ENCODE data around the gene TTLL8.

TTLL8 gene

DNA sequence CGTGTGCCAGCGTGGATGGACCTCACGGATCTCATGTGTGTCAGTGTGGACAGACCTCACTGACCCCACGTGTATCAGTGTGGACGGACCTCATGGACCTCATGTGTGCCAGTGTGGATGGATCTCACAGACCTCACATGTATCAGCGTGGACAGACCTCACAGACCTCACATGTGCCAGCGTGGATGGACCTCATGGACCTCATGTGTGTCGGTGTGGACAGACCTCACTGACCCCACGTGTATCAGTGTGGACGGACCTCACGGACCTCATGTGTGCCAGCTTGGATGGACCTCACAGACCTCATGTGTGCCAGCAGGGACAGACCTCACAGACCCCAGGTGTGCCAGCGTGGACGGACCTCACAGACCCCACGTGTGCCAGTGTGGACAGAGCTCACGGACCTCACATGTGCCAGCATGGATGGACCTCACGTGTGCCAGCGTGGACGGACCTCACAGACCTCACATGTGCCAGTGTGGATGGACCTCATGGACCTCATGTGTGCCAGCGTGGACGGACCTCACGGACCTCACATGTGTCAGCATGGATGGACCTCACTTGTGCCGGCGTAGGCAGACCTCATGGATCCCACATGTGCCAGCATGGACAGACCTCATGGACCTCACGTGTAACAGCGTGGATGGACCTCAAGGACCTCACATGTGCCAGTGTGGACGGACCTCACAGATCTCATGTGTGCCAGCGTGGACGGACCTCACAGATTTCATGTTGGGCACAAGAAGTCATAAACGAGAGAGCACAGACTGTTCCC, 18.2 kb downstream of the TTLL8 start:
- Histone ChIP-seq H3K27me3 (ENCODE audit: insufficient read depth, low read length) (no peaks in the 10 kb centered on the region), H3K4me3 (ENCODE audit: low read depth, low read length) (no peak overlapping the region), H2AFZ (ENCODE audit: low read length, unreplicated experiment) (no peak overlapping the region), H3K79me2 (ENCODE audit: control insufficient read depth, insufficient read depth, low read length, unreplicated experiment) (no peaks in the 10 kb centered on the region), H3K27ac (ENCODE audit: low read depth, low read length) (no peak overlapping the region), H3K36me3 (ENCODE audit: insufficient read depth, low read length) (no peaks in the 10 kb centered on the region), H3K4me1 (ENCODE audit: control insufficient read depth, insufficient read depth, low read length, unreplicated experiment) (no peaks in the 10 kb centered on the region)

DNA sequence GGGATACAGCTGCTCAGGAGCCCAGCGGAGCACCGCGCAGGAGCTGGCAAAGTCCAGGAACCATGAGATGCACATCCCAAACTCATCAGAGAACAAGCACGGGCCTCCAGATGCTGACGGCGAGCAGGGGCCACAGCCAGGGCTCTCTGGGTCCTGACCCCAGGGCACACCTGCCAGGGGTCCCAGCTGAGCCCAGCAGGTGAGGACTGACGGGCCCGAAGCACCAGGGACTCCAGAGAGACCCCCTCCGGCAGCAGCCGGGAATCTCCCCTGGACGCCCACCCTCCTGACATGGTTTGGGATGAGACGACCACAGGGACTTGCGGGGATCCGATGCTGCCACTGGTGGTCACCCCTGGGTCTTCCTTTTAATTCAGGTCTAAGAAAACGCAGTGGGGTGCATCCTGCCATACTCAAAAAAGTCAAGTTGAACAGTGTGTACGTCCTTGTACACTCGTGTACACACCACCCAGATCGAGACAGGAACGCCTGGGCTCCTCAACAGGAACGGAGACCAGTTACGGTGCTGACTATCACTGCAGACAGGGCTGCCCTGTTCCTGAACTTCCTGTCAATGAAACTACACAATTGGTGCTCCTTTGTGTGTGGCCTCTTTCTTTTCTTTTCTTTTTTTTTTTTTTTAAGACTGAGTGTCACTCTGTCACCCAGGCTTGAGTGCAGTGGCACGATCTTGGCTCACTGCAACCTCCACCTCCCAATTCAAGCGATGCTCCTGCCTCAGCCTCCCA, 21.9 kb downstream of the TTLL8 start:
- no peaks in the 10 kb centered on the region for H3K36me3 ChIP-seq (ENCODE audit: insufficient read depth, low read length)
- no peaks in the 10 kb centered on the region for H3K4me1 ChIP-seq (ENCODE audit: control insufficient read depth, insufficient read depth, low read length, unreplicated experiment)
- no peaks in the 10 kb centered on the region for H3K27me3 ChIP-seq (ENCODE audit: insufficient read depth, low read length)
- H3K79me2 ChIP-seq (ENCODE audit: control insufficient read depth, insufficient read depth, low read length, unreplicated experiment) = no peaks in the 10 kb centered on the region
- no peak overlapping the region for H2AFZ ChIP-seq (ENCODE audit: low read length, unreplicated experiment)
- H3K27ac ChIP-seq (ENCODE audit: low read depth, low read length) = no peak overlapping the region
- no peak overlapping the region for H3K4me3 ChIP-seq (ENCODE audit: low read depth, low read length)

DNA sequence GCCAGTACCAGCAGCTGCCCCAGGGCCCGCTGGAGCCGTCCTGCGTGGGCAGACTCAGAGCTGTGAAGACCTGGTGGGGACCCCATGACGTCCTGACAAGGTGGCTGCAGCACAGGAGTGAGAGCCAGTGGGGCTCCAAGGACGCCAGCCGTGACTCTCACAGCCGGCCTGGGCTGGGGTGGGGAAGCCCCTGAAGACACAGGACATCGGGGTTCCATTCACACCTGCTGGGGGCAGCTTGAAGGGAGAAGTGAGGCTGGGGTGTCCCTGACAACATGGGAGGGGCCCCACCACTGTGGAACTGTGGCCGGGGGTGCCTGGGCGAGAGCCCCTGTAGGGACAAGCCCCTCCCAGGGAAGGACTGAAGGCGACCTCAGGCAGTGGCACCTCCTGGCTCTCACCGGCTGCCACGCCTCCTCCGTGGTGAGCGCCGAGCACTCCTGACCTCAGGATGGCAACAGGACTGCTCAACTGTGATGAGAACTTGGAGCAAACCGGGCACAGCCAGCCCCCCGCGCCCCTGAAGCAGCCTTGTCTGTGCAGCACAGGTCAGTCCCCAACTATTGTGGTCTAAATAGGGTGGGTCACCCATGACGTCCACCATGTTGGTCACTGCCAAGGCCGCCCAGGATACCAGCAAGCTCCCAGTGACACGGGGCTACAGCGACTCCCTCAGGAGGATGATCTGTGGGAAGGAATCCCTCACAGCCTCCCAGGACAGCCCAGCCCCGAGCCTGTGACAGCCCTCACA, 22.8 kb downstream of the TTLL8 start:
- Histone ChIP-seq H3K36me3 (ENCODE audit: insufficient read depth, low read length) (no peaks in the 10 kb centered on the region), H2AFZ (ENCODE audit: low read length, unreplicated experiment) (no peak overlapping the region)

GRCh38 chr22:50034126-50035081, 23.7 kb downstream of the TTLL8 start:
- Histone ChIP-seq H3K4me3 (ENCODE audit: low read depth, low read length) (no peak overlapping the region), H2AFZ (ENCODE audit: low read length, unreplicated experiment) (no peak overlapping the region), H3K79me2 (ENCODE audit: control insufficient read depth, insufficient read depth, low read length, unreplicated experiment) (no peaks in the 10 kb centered on the region), H3K4me1 (ENCODE audit: control insufficient read depth, insufficient read depth, low read length, unreplicated experiment) (no peaks in the 10 kb centered on the region), H3K27ac (ENCODE audit: low read depth, low read length) (no peak overlapping the region), H3K27me3 (ENCODE audit: insufficient read depth, low read length) (no peaks in the 10 kb centered on the region), H3K36me3 (ENCODE audit: insufficient read depth, low read length) (no peaks in the 10 kb centered on the region)

More for the DNA sequence above, 22.8 kb downstream of the TTLL8 start:
- Histone ChIP-seq H3K4me1 (ENCODE audit: control insufficient read depth, insufficient read depth, low read length, unreplicated experiment) (no peaks in the 10 kb centered on the region), H3K4me3 (ENCODE audit: low read depth, low read length) (no peak overlapping the region), H3K27me3 (ENCODE audit: insufficient read depth, low read length) (no peaks in the 10 kb centered on the region), H3K79me2 (ENCODE audit: control insufficient read depth, insufficient read depth, low read length, unreplicated experiment) (no peaks in the 10 kb centered on the region), H3K27ac (ENCODE audit: low read depth, low read length) (no peak overlapping the region)

DNA sequence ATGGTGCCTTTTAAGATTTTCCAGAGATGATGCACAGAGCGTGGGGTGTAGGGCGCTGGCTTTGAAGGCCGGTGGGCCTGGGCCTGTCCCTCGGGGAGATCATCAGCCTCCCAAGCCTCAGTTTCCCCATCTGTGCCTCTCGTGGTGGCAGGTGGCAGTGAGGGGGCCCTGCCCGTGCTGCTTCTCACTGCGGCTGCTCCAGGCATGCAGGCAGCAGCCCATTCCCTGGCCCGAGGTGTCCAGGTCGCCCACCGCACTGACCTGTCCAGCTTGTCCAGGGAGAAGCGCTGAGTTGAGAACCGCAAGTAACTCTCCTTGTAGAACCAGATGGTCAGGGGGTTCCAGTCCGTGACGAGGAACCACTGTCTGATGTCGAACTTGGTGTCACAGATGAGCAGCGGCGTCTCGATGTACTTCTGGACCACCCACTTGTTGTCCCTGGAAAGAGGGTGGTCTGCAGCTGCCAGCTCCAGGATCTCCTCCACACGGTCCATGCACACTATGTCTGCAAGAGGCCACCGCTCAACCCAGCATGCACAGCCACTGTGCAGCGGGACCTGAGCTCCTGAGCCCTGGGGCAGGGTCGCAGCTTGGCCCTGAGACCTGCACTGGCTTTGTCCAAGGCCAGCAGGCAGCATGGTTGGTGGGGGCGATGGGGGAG, 25.0 kb downstream of the TTLL8 start:
- no peak overlapping the region for H3K27ac ChIP-seq (ENCODE audit: low read depth, low read length)
- H2AFZ ChIP-seq (ENCODE audit: low read length, unreplicated experiment) = no peak overlapping the region
- no peaks in the 10 kb centered on the region for H3K79me2 ChIP-seq (ENCODE audit: control insufficient read depth, insufficient read depth, low read length, unreplicated experiment)
- H3K36me3 ChIP-seq (ENCODE audit: insufficient read depth, low read length) = no peaks in the 10 kb centered on the region
- no peaks in the 10 kb centered on the region for H3K4me1 ChIP-seq (ENCODE audit: control insufficient read depth, insufficient read depth, low read length, unreplicated experiment)
- no peak overlapping the region for H3K4me3 ChIP-seq (ENCODE audit: low read depth, low read length)
- no peaks in the 10 kb centered on the region for H3K27me3 ChIP-seq (ENCODE audit: insufficient read depth, low read length)

DNA sequence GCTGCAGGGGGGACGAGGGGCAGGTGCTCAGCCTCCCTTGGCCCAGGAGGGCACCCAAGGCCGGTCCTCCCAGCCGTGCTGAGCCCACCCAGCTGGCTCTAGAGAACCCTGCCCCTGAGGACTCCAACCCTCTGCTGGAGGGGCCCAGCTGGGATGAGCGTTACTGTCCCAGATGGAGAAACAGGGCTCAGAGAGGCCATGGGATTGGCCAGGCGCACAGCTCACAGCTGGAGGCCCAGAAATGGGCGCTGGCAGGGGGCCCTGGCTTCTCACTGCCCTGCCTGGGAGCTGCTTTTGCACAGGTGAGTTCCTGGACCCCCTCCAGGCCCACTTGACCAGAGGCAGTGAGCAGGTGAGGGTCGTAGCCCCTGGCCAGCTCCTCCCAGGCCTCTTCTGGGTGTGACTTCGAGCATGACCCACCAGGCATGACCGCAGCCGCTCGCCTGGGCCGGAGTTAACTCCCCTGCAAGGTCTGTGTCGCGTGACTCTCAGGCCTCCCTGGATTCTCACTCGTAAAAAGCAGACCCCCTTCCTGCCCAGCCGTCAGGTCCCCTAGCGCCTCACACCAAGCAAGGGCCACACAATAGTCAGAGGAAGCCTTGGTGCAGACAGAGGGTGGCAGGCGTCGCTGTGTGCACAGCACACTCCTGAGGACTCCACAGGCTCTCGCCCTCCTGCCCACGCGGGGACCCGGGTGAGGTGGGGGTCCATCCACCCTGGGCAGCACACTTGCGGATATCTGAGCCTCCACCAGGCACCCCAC, 25.8 kb downstream of the TTLL8 start:
- Histone ChIP-seq H3K36me3 (ENCODE audit: insufficient read depth, low read length) (no peaks in the 10 kb centered on the region), H3K79me2 (ENCODE audit: control insufficient read depth, insufficient read depth, low read length, unreplicated experiment) (no peaks in the 10 kb centered on the region), H3K27me3 (ENCODE audit: insufficient read depth, low read length) (no peaks in the 10 kb centered on the region), H2AFZ (ENCODE audit: low read length, unreplicated experiment) (no peak overlapping the region), H3K4me1 (ENCODE audit: control insufficient read depth, insufficient read depth, low read length, unreplicated experiment) (no peaks in the 10 kb centered on the region), H3K27ac (ENCODE audit: low read depth, low read length) (no peak overlapping the region), H3K4me3 (ENCODE audit: low read depth, low read length) (no peak overlapping the region)

DNA sequence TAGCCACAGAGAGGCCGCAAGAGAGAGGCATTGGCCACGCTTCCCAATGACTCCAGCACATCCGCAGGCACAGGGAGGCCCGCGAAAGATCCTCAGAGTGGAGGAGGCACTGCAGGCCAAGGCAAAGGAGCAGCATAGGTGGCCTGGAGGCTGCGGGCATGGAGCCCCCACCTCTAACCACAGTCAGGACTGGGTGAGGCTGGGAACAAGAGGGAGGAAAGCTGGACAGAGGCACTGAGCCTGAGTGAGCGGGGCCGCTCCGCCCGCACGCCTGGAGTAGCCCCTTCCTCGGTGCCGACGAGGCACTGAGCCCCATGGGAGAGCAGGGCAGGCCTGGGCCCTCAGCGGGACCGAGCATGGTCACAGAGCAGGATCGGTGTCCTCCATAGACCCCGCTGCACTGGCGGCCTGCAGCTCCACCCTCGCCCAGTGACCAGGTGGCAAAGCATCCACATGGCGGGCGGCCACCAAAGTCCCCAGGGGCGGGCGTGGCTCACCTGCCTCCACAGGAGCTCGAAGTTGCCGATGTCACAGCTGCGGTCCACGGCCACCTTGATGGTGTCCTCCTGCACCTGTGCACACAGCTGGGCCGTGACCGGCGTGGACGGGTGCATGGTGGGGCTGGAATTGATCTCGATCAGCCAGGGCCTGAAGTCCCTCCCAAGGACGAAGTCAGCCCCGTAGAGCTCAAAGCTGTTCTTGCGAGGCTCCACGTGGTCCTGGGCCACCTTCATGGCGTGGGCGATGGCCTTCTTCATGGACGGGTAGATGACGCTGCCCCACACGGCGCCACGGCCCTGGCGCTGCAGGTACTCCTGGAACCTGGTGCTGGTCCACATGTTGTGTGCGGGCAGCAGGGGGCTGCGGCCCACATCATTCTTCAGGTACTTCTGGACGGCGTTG, 26.7 kb downstream of the TTLL8 start:
- Histone ChIP-seq H3K4me1 (ENCODE audit: control insufficient read depth, insufficient read depth, low read length, unreplicated experiment) (no peaks in the 10 kb centered on the region), H3K27ac (ENCODE audit: low read depth, low read length) (no peak overlapping the region), H3K27me3 (ENCODE audit: insufficient read depth, low read length) (no peaks in the 10 kb centered on the region), H2AFZ (ENCODE audit: low read length, unreplicated experiment) (no peak overlapping the region), H3K36me3 (ENCODE audit: insufficient read depth, low read length) (no peaks in the 10 kb centered on the region), H3K4me3 (ENCODE audit: low read depth, low read length) (no peak overlapping the region), H3K79me2 (ENCODE audit: control insufficient read depth, insufficient read depth, low read length, unreplicated experiment) (no peaks in the 10 kb centered on the region)

GRCh38 chr22:50030297-50031188, 27.6 kb downstream of the TTLL8 start:
- no peaks in the 10 kb centered on the region for H3K4me1 ChIP-seq (ENCODE audit: control insufficient read depth, insufficient read depth, low read length, unreplicated experiment)
- no peak overlapping the region for H3K4me3 ChIP-seq (ENCODE audit: low read depth, low read length)
- no peaks in the 10 kb centered on the region for H3K79me2 ChIP-seq (ENCODE audit: control insufficient read depth, insufficient read depth, low read length, unreplicated experiment)
- no peak overlapping the region for H2AFZ ChIP-seq (ENCODE audit: low read length, unreplicated experiment)
- H3K36me3 ChIP-seq (ENCODE audit: insufficient read depth, low read length) = no peaks in the 10 kb centered on the region
- H3K27me3 ChIP-seq (ENCODE audit: insufficient read depth, low read length) = no peaks in the 10 kb centered on the region
- H3K27ac ChIP-seq (ENCODE audit: low read depth, low read length) = no peak overlapping the region

All from ACC112 (cell line).